Peyer's patch (tissue), 4 donors: ENCODE data around the gene EPHA6.

ENCODE experiments used
- CTCF ChIP-seq, 6 experiments: fragments of 450-650 bp in 4 of 6; fragments of 200-600 bp in 2 of 6; sonication (generic) in 1 of 6; IDR thresholded peaks; one replicate each; pipeline ENCODE4 v1.5.1; 2017 to 2019; ENCODE audit warnings: antibody characterized with exemption in 6 of 6, mild to moderate bottlenecking in 3 of 6, moderate library complexity in 1 of 6
- POLR2A ChIP-seq, 2 donors: fragments of 450-650 bp; IDR thresholded peaks; one replicate each; pipeline ENCODE4 v1.5.1; 2017; ENCODE audit warnings: antibody characterized with exemption in 2 of 2, mild to moderate bottlenecking in 2 of 2, moderate library complexity in 2 of 2

- no peak for TF ChIP-seq POLR2A (IDR thresholded peaks at IDR 0.05)
- TF ChIP-seq CTCF (IDR thresholded peaks at IDR 0.05), result no peak
Observed at GRCh38 chr3:97706226-97706625, 891.8 kb downstream of the EPHA6 start.
